ENCODE data around the gene ANKRD22. TPM values are rescaled to one million over a fixed set of nuclear protein-coding genes. Genes with fewer than 3 reads are reported as not detected.
"Not testable (repeated sequence)": the region's sequence is repeated elsewhere in the genome, so short reads cannot be mapped to it uniquely, and the experiment has no call there.

ANKRD22 gene
- total RNA-seq, 2 experiments from 2014 or later = not detected

GRCh38 chr10:88882646-88883447 lies 31.2 kb upstream of the ANKRD22 start:
- Mint-ChIP-seq H3K4me1 (peaks cover 76% of the 10 kb centered on the region), H3K36me3 (peaks cover 26% of the 10 kb centered on the region), H3K27ac (peak overlapping the region; percentile 97), H3K4me3 (peak overlapping the region; percentile 95)
- DNase-seq, H3K9me3 Mint-ChIP-seq, H3K27me3 Mint-ChIP-seq: not testable (repeated sequence)

GRCh38 chr10:88881922-88882645 lies 30.4 kb upstream of the ANKRD22 start:
- Mint-ChIP-seq H3K27ac (peak overlapping the region; percentile 97), H3K36me3 (peaks cover 24% of the 10 kb centered on the region), H3K4me1 (peaks cover 70% of the 10 kb centered on the region), H3K4me3 (peak overlapping the region; percentile 95), H3K27me3 (no peaks in the 10 kb centered on the region), H3K9me3 (no peaks in the 10 kb centered on the region)
- no peak for DNase-seq

GRCh38 chr10:88881320-88881719 lies 29.7 kb upstream of the ANKRD22 start:
- peak overlapping the region; percentile 97 for H3K27ac Mint-ChIP-seq
- peak overlapping the region; percentile 95 for H3K4me3 Mint-ChIP-seq
- DNase-seq = no peak
- peaks cover 63% of the 10 kb centered on the region for H3K4me1 Mint-ChIP-seq
- peaks cover 24% of the 10 kb centered on the region for H3K36me3 Mint-ChIP-seq
- no peaks in the 10 kb centered on the region for H3K27me3 Mint-ChIP-seq
- peaks cover 1% of the 10 kb centered on the region for H3K9me3 Mint-ChIP-seq

- Mint-ChIP-seq H3K27ac (peak overlapping the region; percentile 97), H3K9me3 (peaks cover 1% of the 10 kb centered on the region), H3K4me3 (peak overlapping the region; percentile 95), H3K27me3 (no peaks in the 10 kb centered on the region), H3K4me1 (peaks cover 56% of the 10 kb centered on the region), H3K36me3 (peaks cover 24% of the 10 kb centered on the region)
- peak; percentile 80 for DNase-seq
Measured at GRCh38 chr10:88880282-88881076, 28.8 kb upstream of the ANKRD22 start.

- peaks cover 50% of the 10 kb centered on the region for H3K4me1 Mint-ChIP-seq
Measured at GRCh38 chr10:88879534-88880281, 28.1 kb upstream of the ANKRD22 start, which contains the start of gene STAMBPL1. TSS of gene STAMBPL1 (plus strand) at chr10:88880245. CDS start at chr10:88901709, 21,464 bp downstream.

GRCh38 chr10:88877298-88877697 lies 25.7 kb upstream of the ANKRD22 start:
- Mint-ChIP-seq H3K9me3 (peaks cover 1% of the 10 kb centered on the region), H3K4me1 (peaks cover 27% of the 10 kb centered on the region), H3K27ac (no peak overlapping the region), H3K36me3 (peaks cover 7% of the 10 kb centered on the region), H3K27me3 (peaks cover 6% of the 10 kb centered on the region), H3K4me3 (no peak overlapping the region)
- DNase-seq = no peak

More at GRCh38 chr10:88879534-88880281, 28.1 kb upstream of the ANKRD22 start, which contains the start of gene STAMBPL1:
- peak; percentile 83 for DNase-seq
- peak within 1 kb of the TSS; percentile 97 for H3K27ac Mint-ChIP-seq
- peaks cover 4% of the 10 kb centered on the region for H3K27me3 Mint-ChIP-seq
- H3K36me3 Mint-ChIP-seq = peaks cover 24% of the 10 kb centered on the region
- peaks cover 1% of the 10 kb centered on the region for H3K9me3 Mint-ChIP-seq
- peak within 1 kb of the TSS; percentile 95 for H3K4me3 Mint-ChIP-seq

GRCh38 chr10:88875081-88875480 lies 23.4 kb upstream of the ANKRD22 start:
- Mint-ChIP-seq H3K4me3 (no peak overlapping the region), H3K4me1 (peaks cover 16% of the 10 kb centered on the region), H3K9me3 (peaks cover 1% of the 10 kb centered on the region), H3K36me3 (peaks cover 1% of the 10 kb centered on the region), H3K27ac (no peak overlapping the region), H3K27me3 (peaks cover 6% of the 10 kb centered on the region)
- no peak for DNase-seq

- Mint-ChIP-seq H3K36me3 (peaks cover 1% of the 10 kb centered on the region), H3K4me1 (peaks cover 10% of the 10 kb centered on the region), H3K4me3 (no peak overlapping the region), H3K9me3 (peaks cover 1% of the 10 kb centered on the region), H3K27me3 (peaks cover 6% of the 10 kb centered on the region), H3K27ac (no peak overlapping the region)
- DNase-seq = no peak
Measured at GRCh38 chr10:88874281-88874680, 22.6 kb upstream of the ANKRD22 start.

- DNase-seq = no peak
- no peak overlapping the region for H3K4me3 Mint-ChIP-seq
- H3K36me3 Mint-ChIP-seq = peaks cover 1% of the 10 kb centered on the region
- H3K27ac Mint-ChIP-seq = no peak overlapping the region
- H3K4me1 Mint-ChIP-seq = peaks cover 7% of the 10 kb centered on the region
- H3K27me3 Mint-ChIP-seq = peaks cover 6% of the 10 kb centered on the region
- H3K9me3 Mint-ChIP-seq = peaks cover 1% of the 10 kb centered on the region
Measured at GRCh38 chr10:88873757-88874156, 22.1 kb upstream of the ANKRD22 start.

- H3K27me3 Mint-ChIP-seq = peaks cover 9% of the 10 kb centered on the region
- DNase-seq = no peak
- no peaks in the 10 kb centered on the region for H3K4me1 Mint-ChIP-seq
- H3K9me3 Mint-ChIP-seq = no peaks in the 10 kb centered on the region
- H3K4me3 Mint-ChIP-seq = no peak overlapping the region
- H3K36me3 Mint-ChIP-seq = peaks cover 1% of the 10 kb centered on the region
- H3K27ac Mint-ChIP-seq = no peak overlapping the region
Measured at GRCh38 chr10:88870089-88870488, 18.4 kb upstream of the ANKRD22 start.

- H3K36me3 Mint-ChIP-seq = peaks cover 1% of the 10 kb centered on the region
- H3K4me3 Mint-ChIP-seq = no peak overlapping the region
- H3K9me3 Mint-ChIP-seq = no peaks in the 10 kb centered on the region
- DNase-seq = no peak
- H3K27me3 Mint-ChIP-seq = peaks cover 9% of the 10 kb centered on the region
- no peak overlapping the region for H3K27ac Mint-ChIP-seq
- no peaks in the 10 kb centered on the region for H3K4me1 Mint-ChIP-seq
Measured at GRCh38 chr10:88866454-88866853, 14.8 kb upstream of the ANKRD22 start.

- no peak overlapping the region for H3K27ac Mint-ChIP-seq
- H3K4me3 Mint-ChIP-seq = no peak overlapping the region
- peaks cover 9% of the 10 kb centered on the region for H3K27me3 Mint-ChIP-seq
- H3K36me3 Mint-ChIP-seq = no peaks in the 10 kb centered on the region
- no peaks in the 10 kb centered on the region for H3K4me1 Mint-ChIP-seq
- DNase-seq = no peak
- H3K9me3 Mint-ChIP-seq = no peaks in the 10 kb centered on the region
Measured at GRCh38 chr10:88865281-88865876, 13.7 kb upstream of the ANKRD22 start.

GRCh38 chr10:88861036-88861435 lies 9.4 kb upstream of the ANKRD22 start:
- Mint-ChIP-seq H3K4me3 (no peak overlapping the region), H3K4me1 (peaks cover 4% of the 10 kb centered on the region)

GRCh38 chr10:88858491-88858890 lies 6.8 kb upstream of the ANKRD22 start:
- Mint-ChIP-seq H3K27me3 (peaks cover 6% of the 10 kb centered on the region), H3K27ac (no peak overlapping the region), H3K4me1 (peaks cover 4% of the 10 kb centered on the region), H3K36me3 (no peaks in the 10 kb centered on the region), H3K9me3 (no peaks in the 10 kb centered on the region), H3K4me3 (no peak overlapping the region)
- DNase-seq = no peak

More at GRCh38 chr10:88861036-88861435, 9.4 kb upstream of the ANKRD22 start:
- peaks cover 6% of the 10 kb centered on the region for H3K27me3 Mint-ChIP-seq
- H3K9me3 Mint-ChIP-seq = no peaks in the 10 kb centered on the region
- H3K27ac Mint-ChIP-seq = no peak overlapping the region
- no peaks in the 10 kb centered on the region for H3K36me3 Mint-ChIP-seq
- DNase-seq = no peak
